Loucy (cell line): ENCODE measurements around the gene LDB3.

Experiments
- H2AFZ ChIP-seq: fragments of 200-600 bp; sonication (generic); 2 replicates; pipeline ENCODE4 v1.6.0; 2016; ENCODE audit warnings: antibody characterized with exemption, mild to moderate bottlenecking, low read length, moderate library complexity
- H3F3A ChIP-seq: fragments of 200-600 bp; 2 replicates; pipeline ENCODE4 v1.6.0; 2016; ENCODE audit warnings: antibody characterized with exemption, low read depth, mild to moderate bottlenecking
- H3K27me3 ChIP-seq: fragments of 200-600 bp; sonication (generic); 2 replicates; pipeline ENCODE4 v1.6.1; 2014; ENCODE audit warnings: low read length, mild to moderate bottlenecking; ENCODE audit not compliant: insufficient read depth, poor library complexity, severe bottlenecking
- H3K36me3 ChIP-seq: fragments of 200-600 bp; sonication (generic); 2 replicates; pipeline ENCODE4 v1.6.1; 2016; ENCODE audit warnings: low read length; ENCODE audit not compliant: insufficient read depth
- H3K4me1 ChIP-seq: fragments of 200-600 bp; sonication (generic); 2 replicates; pipeline ENCODE4 v1.5.1; 2014; ENCODE audit warnings: low read length, mild to moderate bottlenecking; ENCODE audit not compliant: insufficient read depth, poor library complexity, severe bottlenecking
- H3K4me2 ChIP-seq: fragments of 200-600 bp; sonication (generic); 2 replicates; pipeline ENCODE4 v1.6.0; 2014; ENCODE audit warnings: antibody characterized with exemption, low read length, low read depth, mild to moderate bottlenecking; ENCODE audit not compliant: poor library complexity, severe bottlenecking
- H3K4me3 ChIP-seq: fragments of 200-600 bp; sonication (generic); 2 replicates; pipeline ENCODE4 v1.5.1; 2014; ENCODE audit warnings: low read length, mild to moderate bottlenecking, mixed read lengths; ENCODE audit not compliant: poor library complexity, severe bottlenecking
- H3K79me2 ChIP-seq: fragments of 200-600 bp; sonication (generic); 2 replicates; pipeline ENCODE4 v1.6.1; 2014; ENCODE audit warnings: low read length; ENCODE audit not compliant: insufficient read depth
- H3K9ac ChIP-seq: fragments of 200-600 bp; sonication (generic); 2 replicates; pipeline ENCODE4 v1.6.0; 2014; ENCODE audit warnings: mild to moderate bottlenecking, low read depth, low read length, moderate library complexity; ENCODE audit not compliant: poor library complexity, severe bottlenecking
- H3K9me2 ChIP-seq: fragments of 200-600 bp; sonication (generic); replicated peaks from 2 replicates; pipeline ENCODE4 v1.6.1; 2016; ENCODE audit warnings: low read depth, low read length, mixed read lengths
- H3K9me3 ChIP-seq: fragments of 200-600 bp; sonication (generic); 2 replicates; pipeline ENCODE4 v1.6.1; 2014; ENCODE audit warnings: mild to moderate bottlenecking, antibody characterized with exemption, low read length, low read depth; ENCODE audit not compliant: insufficient read depth
- H4K20me1 ChIP-seq: fragments of 200-600 bp; sonication (generic); 2 replicates; pipeline ENCODE4 v1.6.0; 2014; ENCODE audit warnings: antibody characterized with exemption, low read length, mild to moderate bottlenecking; ENCODE audit not compliant: insufficient read depth, poor library complexity, severe bottlenecking
- EZH2phosphoT487 ChIP-seq: fragments of 200-600 bp; IDR thresholded peaks from 2 replicates; pipeline ENCODE4 v1.6.1; 2018; ENCODE audit warnings: antibody characterized with exemption, mild to moderate bottlenecking, moderate library complexity, borderline replicate concordance
- TF ChIP-seq, protein P1 (sequence below): fragments of 200-600 bp; sonication (generic); conservative IDR thresholded peaks from 2 replicates; pipeline ENCODE4 v1.5.1; 2014; ENCODE audit warnings: mild to moderate bottlenecking, antibody characterized with exemption, low read length

LDB3 gene

DNA sequence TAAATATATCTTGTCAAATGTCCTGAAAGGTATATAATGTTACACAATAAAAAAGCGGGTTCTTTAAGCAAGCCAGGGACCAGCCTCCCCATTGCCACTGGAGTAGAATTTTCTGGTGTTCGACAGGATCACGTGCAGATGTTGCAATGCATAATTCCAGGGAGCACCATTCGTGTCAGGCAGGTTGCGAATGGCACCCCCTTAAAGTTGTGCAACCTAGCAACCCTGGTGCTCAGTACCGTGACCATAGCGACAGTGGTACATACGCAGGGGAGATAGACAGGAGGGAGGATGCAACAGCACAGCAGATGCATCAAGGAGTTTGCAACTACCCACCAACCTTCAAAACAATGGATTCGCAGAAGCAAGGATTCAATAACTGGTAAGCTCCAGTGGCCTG, 81.5 kb downstream of the LDB3 start:
- H3K4me2 ChIP-seq = no peak overlapping the region
- H3K9me3 ChIP-seq = no peaks in the 10 kb centered on the region
- no peak overlapping the region for H3K4me3 ChIP-seq
- peaks cover 76% of the 10 kb centered on the region for H3K27me3 ChIP-seq
- no peaks in the 10 kb centered on the region for H3K9me2 ChIP-seq
- peaks cover 3% of the 10 kb centered on the region for H4K20me1 ChIP-seq
- no peaks in the 10 kb centered on the region for H3F3A ChIP-seq
- H3K4me1 ChIP-seq = no peaks in the 10 kb centered on the region
- no peak overlapping the region for H3K9ac ChIP-seq
- no peak overlapping the region for H2AFZ ChIP-seq
- no peaks in the 10 kb centered on the region for H3K79me2 ChIP-seq
- H3K36me3 ChIP-seq = no peaks in the 10 kb centered on the region
- TF ChIP-seq, protein P1, sequence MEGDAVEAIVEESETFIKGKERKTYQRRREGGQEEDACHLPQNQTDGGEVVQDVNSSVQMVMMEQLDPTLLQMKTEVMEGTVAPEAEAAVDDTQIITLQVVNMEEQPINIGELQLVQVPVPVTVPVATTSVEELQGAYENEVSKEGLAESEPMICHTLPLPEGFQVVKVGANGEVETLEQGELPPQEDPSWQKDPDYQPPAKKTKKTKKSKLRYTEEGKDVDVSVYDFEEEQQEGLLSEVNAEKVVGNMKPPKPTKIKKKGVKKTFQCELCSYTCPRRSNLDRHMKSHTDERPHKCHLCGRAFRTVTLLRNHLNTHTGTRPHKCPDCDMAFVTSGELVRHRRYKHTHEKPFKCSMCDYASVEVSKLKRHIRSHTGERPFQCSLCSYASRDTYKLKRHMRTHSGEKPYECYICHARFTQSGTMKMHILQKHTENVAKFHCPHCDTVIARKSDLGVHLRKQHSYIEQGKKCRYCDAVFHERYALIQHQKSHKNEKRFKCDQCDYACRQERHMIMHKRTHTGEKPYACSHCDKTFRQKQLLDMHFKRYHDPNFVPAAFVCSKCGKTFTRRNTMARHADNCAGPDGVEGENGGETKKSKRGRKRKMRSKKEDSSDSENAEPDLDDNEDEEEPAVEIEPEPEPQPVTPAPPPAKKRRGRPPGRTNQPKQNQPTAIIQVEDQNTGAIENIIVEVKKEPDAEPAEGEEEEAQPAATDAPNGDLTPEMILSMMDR = no peak
- no peak for TF ChIP-seq EZH2phosphoT487

DNA sequence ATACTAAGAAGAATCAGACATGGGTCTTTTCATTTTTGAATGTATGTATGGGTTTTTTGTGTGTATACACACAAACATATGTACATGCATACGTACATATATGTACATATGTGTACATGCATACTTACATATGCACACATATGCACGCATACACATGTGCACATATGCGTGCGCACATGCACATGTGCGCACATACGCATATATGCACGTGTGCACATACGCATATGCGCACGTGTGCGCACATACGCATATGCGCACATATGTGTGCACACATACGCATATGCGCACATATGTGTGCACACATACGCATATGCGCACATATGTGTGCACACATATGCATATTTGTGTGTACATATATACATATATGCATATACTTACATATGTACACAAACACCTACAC, 83.2 kb downstream of the LDB3 start:
- Histone ChIP-seq H3K36me3 (no peaks in the 10 kb centered on the region), H3K4me3 (no peak overlapping the region), H3F3A (no peaks in the 10 kb centered on the region), H2AFZ (no peak overlapping the region), H3K4me2 (no peak overlapping the region), H3K79me2 (no peaks in the 10 kb centered on the region), H3K9me2 (no peaks in the 10 kb centered on the region), H3K9ac (no peak overlapping the region), H4K20me1 (peaks cover 3% of the 10 kb centered on the region), H3K27me3 (peaks cover 68% of the 10 kb centered on the region), H3K9me3 (no peaks in the 10 kb centered on the region), H3K4me1 (no peaks in the 10 kb centered on the region)
- TF ChIP-seq, protein P1 = no peak
- TF ChIP-seq EZH2phosphoT487 = no peak

DNA sequence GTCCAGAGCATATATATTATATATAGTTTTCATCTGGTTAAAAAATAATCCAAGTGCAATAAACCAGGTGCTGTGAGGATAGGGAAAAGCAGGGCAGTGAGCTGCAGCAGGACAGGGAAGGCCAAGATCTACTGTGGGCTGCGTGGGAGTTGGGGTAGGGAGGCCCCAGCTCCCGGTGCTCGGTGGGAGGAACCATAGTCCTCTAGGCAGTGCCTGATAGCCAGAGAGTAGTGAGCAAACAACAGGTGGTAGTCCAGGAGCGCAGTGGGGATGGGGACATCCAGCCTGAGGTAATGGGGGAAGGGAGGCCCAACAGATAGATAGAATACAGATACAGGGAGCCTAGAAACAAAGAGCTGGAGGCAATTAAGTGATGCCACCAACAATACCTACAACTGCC, 84.0 kb downstream of the LDB3 start:
- Histone ChIP-seq H3K4me1 (no peaks in the 10 kb centered on the region), H2AFZ (no peak overlapping the region), H3F3A (no peaks in the 10 kb centered on the region), H3K9ac (no peak overlapping the region), H3K9me3 (no peaks in the 10 kb centered on the region), H3K27me3 (peaks cover 63% of the 10 kb centered on the region), H4K20me1 (peaks cover 3% of the 10 kb centered on the region), H3K4me2 (no peak overlapping the region), H3K79me2 (no peaks in the 10 kb centered on the region), H3K36me3 (no peaks in the 10 kb centered on the region), H3K9me2 (no peaks in the 10 kb centered on the region), H3K4me3 (no peak overlapping the region)
- TF ChIP-seq EZH2phosphoT487 = no peak
- TF ChIP-seq, protein P1 = no peak
